GM12801 (cell line): ENCODE measurements around the gene OTOG.

ENCODE experiments used
- CTCF ChIP-seq: IDR thresholded peaks from one replicate; pipeline ENCODE4 v1.5.1; 2011; ENCODE audit warnings: control low read depth; ENCODE audit not compliant: insufficient read length; ENCODE audit errors: extremely low read depth

Gene OTOG

GRCh38 chr11:17526931-17527627 lies 20.0 kb upstream of the OTOG start:
- TF ChIP-seq CTCF = no peak

- no peak for TF ChIP-seq CTCF
Measured at GRCh38 chr11:17527628-17527995, 19.4 kb upstream of the OTOG start.

GRCh38 chr11:17528181-17528691 lies 18.8 kb upstream of the OTOG start:
- TF ChIP-seq CTCF = no peak

- TF ChIP-seq CTCF = no peak
Measured at GRCh38 chr11:17528906-17529843, 17.9 kb upstream of the OTOG start.

- no peak for TF ChIP-seq CTCF
Measured at GRCh38 chr11:17529844-17530185, 17.2 kb upstream of the OTOG start.

- no peak for TF ChIP-seq CTCF
Measured at GRCh38 chr11:17531071-17531600, 15.9 kb upstream of the OTOG start.

GRCh38 chr11:17531636-17532113 lies 15.4 kb upstream of the OTOG start:
- no peak for TF ChIP-seq CTCF
